H9 (cell line): ENCODE measurements around the gene ZNF416. TPM values are rescaled to one million over a fixed set of nuclear protein-coding genes. Genes with fewer than 3 reads are reported as not detected.

ENCODE experiments used
- DNase-seq: peaks from one replicate; pipeline ENCODE4 v3.0.0-alpha.2; 2017
- H2AFZ ChIP-seq: one replicate; pipeline ENCODE4 v1.6.1; 2013; ENCODE audit warnings: mild to moderate bottlenecking, low read length, control low read depth, moderate library complexity
- H2AK5ac ChIP-seq: 2 replicates; pipeline ENCODE4 v1.6.1; 2013; ENCODE audit warnings: low read length, control low read depth, mixed read lengths; ENCODE audit not compliant: insufficient read length
- H2BK120ac ChIP-seq: one replicate; pipeline ENCODE4 v1.6.1; 2013; ENCODE audit warnings: low read depth, mild to moderate bottlenecking, low read length, control low read depth, inconsistent platforms; ENCODE audit not compliant: poor library complexity, severe bottlenecking
- H2BK12ac ChIP-seq: 2 replicates; pipeline ENCODE4 v1.6.1; 2013; ENCODE audit warnings: low read length, control low read depth, mixed read lengths, low read depth; ENCODE audit not compliant: insufficient read length
- H2BK15ac ChIP-seq: 2 replicates; pipeline ENCODE4 v1.6.1; 2013; ENCODE audit warnings: low read depth, low read length, control low read depth
- H2BK20ac ChIP-seq: one replicate; pipeline ENCODE4 v1.6.1; 2013; ENCODE audit warnings: low read depth, mild to moderate bottlenecking, low read length, control low read depth, inconsistent platforms; ENCODE audit not compliant: poor library complexity, severe bottlenecking
- H2BK5ac ChIP-seq: 2 replicates; pipeline ENCODE4 v1.6.1; 2013; ENCODE audit warnings: low read length, control low read depth, mixed read lengths; ENCODE audit not compliant: insufficient read length
- H3K14ac ChIP-seq: 2 replicates; pipeline ENCODE4 v1.6.1; 2013; ENCODE audit warnings: low read length, control low read depth; ENCODE audit not compliant: insufficient read depth
- H3K18ac ChIP-seq: 2 replicates; pipeline ENCODE4 v1.6.1; 2013; ENCODE audit warnings: low read depth, mild to moderate bottlenecking, mixed read lengths, low read length, control low read depth; ENCODE audit not compliant: insufficient read length
- H3K23ac ChIP-seq: 2 replicates; pipeline ENCODE4 v1.6.1; 2013; ENCODE audit warnings: low read length, control low read depth, mixed read lengths, low read depth; ENCODE audit not compliant: insufficient read length
- H3K23me2 ChIP-seq: 2 replicates; pipeline ENCODE4 v1.6.1; 2013; ENCODE audit warnings: low read depth, mild to moderate bottlenecking, mixed read lengths, low read length, control low read depth; ENCODE audit not compliant: insufficient read length, poor library complexity, severe bottlenecking
- H3K27ac ChIP-seq: 2 replicates; pipeline ENCODE4 v1.5.1; 2013; ENCODE audit warnings: low read length, control low read depth, mixed read lengths, low read depth; ENCODE audit not compliant: insufficient read length
- H3K27me3 ChIP-seq: 2 replicates; pipeline ENCODE4 v1.6.1; 2013; ENCODE audit warnings: low read length, control low read depth, inconsistent platforms; ENCODE audit not compliant: insufficient read depth
- H3K4ac ChIP-seq: 2 replicates; pipeline ENCODE4 v1.6.1; 2013; ENCODE audit warnings: low read depth, mild to moderate bottlenecking, control low read depth, inconsistent platforms, low read length, moderate library complexity
- H3K4me1 ChIP-seq: 2 replicates; pipeline ENCODE4 v1.6.1; 2013; ENCODE audit warnings: low read length, control low read depth, inconsistent platforms; ENCODE audit not compliant: insufficient read depth
- H3K4me2 ChIP-seq: 2 replicates; pipeline ENCODE4 v1.6.1; 2013; ENCODE audit warnings: low read length, control low read depth, mixed read lengths; ENCODE audit not compliant: insufficient read length, insufficient read depth
- H3K56ac ChIP-seq: 2 replicates; pipeline ENCODE4 v1.6.1; 2013; ENCODE audit warnings: low read depth, mild to moderate bottlenecking, mixed read lengths, low read length, control low read depth; ENCODE audit not compliant: insufficient read length
- H3K79me1 ChIP-seq: 2 replicates; pipeline ENCODE4 v1.6.1; 2013; ENCODE audit warnings: low read depth, mild to moderate bottlenecking, moderate library complexity, low read length, control low read depth, inconsistent platforms; ENCODE audit not compliant: insufficient read depth, poor library complexity, severe bottlenecking
- H3K79me2 ChIP-seq: 2 replicates; pipeline ENCODE4 v1.6.1; 2013; ENCODE audit warnings: low read length, control low read depth, inconsistent platforms; ENCODE audit not compliant: insufficient read depth
- H3K9ac ChIP-seq: 2 replicates; pipeline ENCODE4 v1.6.1; 2013; ENCODE audit warnings: low read length, control low read depth, mixed read lengths; ENCODE audit not compliant: insufficient read length; ENCODE audit errors: extremely low read depth
- H3K9me3 ChIP-seq: one replicate; pipeline ENCODE4 v1.6.1; 2013; ENCODE audit warnings: low read depth, low read length, inconsistent platforms; ENCODE audit not compliant: control insufficient read depth
- H3T11ph ChIP-seq: one replicate; pipeline ENCODE4 v1.6.1; 2013; ENCODE audit warnings: mild to moderate bottlenecking, low read length, control low read depth, inconsistent platforms
- H4K20me1 ChIP-seq: one replicate; pipeline ENCODE4 v1.6.1; 2013; ENCODE audit not compliant: control insufficient read depth, insufficient read length, insufficient read depth
- H4K5ac ChIP-seq: 2 replicates; pipeline ENCODE4 v1.6.1; 2013; ENCODE audit warnings: low read depth, mild to moderate bottlenecking, mixed read lengths, low read length, control low read depth; ENCODE audit not compliant: insufficient read length
- H4K8ac ChIP-seq: replicated peaks from 2 replicates; pipeline ENCODE4 v1.6.1; 2013; ENCODE audit warnings: low read length, control low read depth, mixed read lengths, low read depth; ENCODE audit not compliant: insufficient read length
- H4K91ac ChIP-seq: 2 replicates; pipeline ENCODE4 v1.6.1; 2013; ENCODE audit warnings: low read depth, mild to moderate bottlenecking, moderate library complexity, mixed read lengths, low read length, control low read depth; ENCODE audit not compliant: insufficient read length
- H3K27ac Mint-ChIP-seq, 3 experiments: 2 replicates in 2 of 3; 3 replicates in 1 of 3; pipeline ENCODE4 v1.8.0; 2020 to 2021; ENCODE audit warnings: mixed read lengths in 3 of 3, mild to moderate bottlenecking in 1 of 3, moderate library complexity in 1 of 3
- H3K27me3 Mint-ChIP-seq: 2 replicates; pipeline ENCODE4 v1.8.0; 2021; ENCODE audit warnings: low read depth, mild to moderate bottlenecking, moderate library complexity, mixed read lengths
- H3K36me3 Mint-ChIP-seq, 3 experiments: 2 replicates in 2 of 3; 3 replicates in 1 of 3; pipeline ENCODE4 v1.8.0; 2020 to 2021; ENCODE audit warnings: low read depth in 3 of 3, mixed read lengths in 3 of 3; ENCODE audit not compliant: insufficient read depth in 1 of 3
- H3K4me1 Mint-ChIP-seq, 2 experiments: 2 replicates each; pipeline ENCODE4 v1.8.0; 2020; ENCODE audit warnings: mixed read lengths in 2 of 2
- H3K4me3 Mint-ChIP-seq, 2 experiments: 2 replicates in 1 of 2; 3 replicates in 1 of 2; pipeline ENCODE4 v1.8.0; 2020 to 2021; ENCODE audit warnings: mild to moderate bottlenecking in 2 of 2, mixed read lengths in 2 of 2, moderate library complexity in 1 of 2
- H3K9me3 Mint-ChIP-seq, 2 experiments: 2 replicates in 1 of 2; 3 replicates in 1 of 2; pipeline ENCODE4 v1.8.0; 2020; ENCODE audit warnings: mild to moderate bottlenecking in 2 of 2, mixed read lengths in 2 of 2, moderate library complexity in 1 of 2
- CTCF ChIP-seq: fragments of 200-600 bp; sonication (generic); conservative IDR thresholded peaks from 3 replicates; pipeline ENCODE4 v1.8.0; 2021; ENCODE audit warnings: antibody characterized with exemption, mild to moderate bottlenecking
- WGBS: extraction: QIAGEN DNeasy Blood & Tissue Kit; methylation state at CpG from one replicate; pipeline ENCODE4 v1.1.7; 2013; ENCODE audit warnings: missing lambda C conversion rate, low lambda C conversion rate, mixed read lengths; ENCODE audit not compliant: insufficient read length; ENCODE audit errors: extremely low coverage; 5-methylcytosine and 5-hydroxymethylcytosine counted together
- total RNA-seq: library from RNA; stranded (reverse); gene quantifications from 2 replicates; pipeline ENCODE4 v1.2.1, GENCODE V29; 2021

Gene ZNF416
- total RNA-seq, 1 experiment from 2014 or later, result 10.9 TPM

GRCh38 chr19:57583521-57584416 is 5.1 kb upstream of the ZNF416 start, which contains the start of gene ZIK1:
ZIK1 (plus strand) TSS chr19:57584145; CDS start chr19:57584357, 212 bp downstream.
- Histone ChIP-seq H3K23ac (no peak within 1 kb of the TSS), H3K18ac (peak within 1 kb of the TSS; percentile 94), H3K27ac (no peak within 1 kb of the TSS), H3T11ph (no peak within 1 kb of the TSS), H3K9ac (peak within 1 kb of the TSS; percentile 90), H3K79me2 (peaks cover 14% of the 10 kb centered on the region), H3K4me1 (peaks cover 6% of the 10 kb centered on the region), H3K4me2 (peak within 1 kb of the TSS; percentile 96), H2BK5ac (no peak within 1 kb of the TSS), H3K4ac (no peak within 1 kb of the TSS; the same call in 1 of the 2 replicates), H3K9me3 (peaks cover 12% of the 10 kb centered on the region), H4K91ac (no peak within 1 kb of the TSS), H2AK5ac (no peak within 1 kb of the TSS), H2AFZ (no peak within 1 kb of the TSS), H2BK20ac (no peak within 1 kb of the TSS), H2BK15ac (no peak within 1 kb of the TSS), H3K14ac (peak within 1 kb of the TSS; percentile 89), H4K20me1 (no peaks in the 10 kb centered on the region), H4K8ac (no peak within 1 kb of the TSS), H2BK12ac (peak within 1 kb of the TSS; percentile 12), H3K79me1 (peaks cover 11% of the 10 kb centered on the region), H4K5ac (peak within 1 kb of the TSS; percentile 53), H3K23me2 (peaks cover 9% of the 10 kb centered on the region), H2BK120ac (no peak within 1 kb of the TSS), H3K56ac (no peak within 1 kb of the TSS), H3K27me3 (no peaks in the 10 kb centered on the region)
- peaks cover 27% of the 10 kb centered on the region for H3K27me3 Mint-ChIP-seq
- peak within 1 kb of the TSS; percentile 88 to 93 for H3K4me3 Mint-ChIP-seq
- peaks cover 3 to 13% of the 10 kb centered on the region in 2 experiments; a peak in 3 of 4 replicates for H3K4me1 Mint-ChIP-seq
- H3K9me3 Mint-ChIP-seq, result peaks cover 74 to 77% of the 10 kb centered on the region in 2 experiments
- TF ChIP-seq CTCF, result no peak; the same call in 2 of the 3 replicates
- WGBS, result no CpG with 5 or more reads among the region's 76 CpGs
- DNase-seq, result peak; percentile 97
- peak within 1 kb of the TSS; percentile 62 to 90 (median 83); a peak in 6 of 7 replicates for H3K27ac Mint-ChIP-seq
- peaks cover 54 to 61% (median 57%) of the 10 kb centered on the region in 3 experiments for H3K36me3 Mint-ChIP-seq
